SK-N-SH treated with all-trans-retinoic acid at 6 μM for 48 hours (cell line): ENCODE results near the gene GDF2.

Experiments
- ATAC-seq: fragments of 200-7000 bp; cut with Tn5 transposase; 3 replicates; pipeline ENCODE4 v1.9.1; 2020; ENCODE audit warnings: mild to moderate bottlenecking, moderate library complexity
- ARNTL ChIP-seq: fragments of 450-650 bp; formaldehyde crosslinking; IDR thresholded peaks from 2 replicates; pipeline ENCODE4 v1.5.0; 2020; ENCODE audit warnings: low read depth, mild to moderate bottlenecking, moderate library complexity, borderline replicate concordance
- BACH2 ChIP-seq: fragments of 250-450 bp; sonication (Bioruptor Pico); IDR thresholded peaks from 2 replicates; pipeline ENCODE4 v1.9.0; 2021; ENCODE audit warnings: mild to moderate bottlenecking, borderline replicate concordance
- CREB5 ChIP-seq: fragments of 250-450 bp; sonication (Bioruptor Pico); IDR thresholded peaks from 2 replicates; pipeline ENCODE4 v1.5.1; 2020; ENCODE audit warnings: low read depth, mild to moderate bottlenecking, moderate library complexity
- ESRRG ChIP-seq: fragments of 250-450 bp; sonication (Bioruptor Pico); IDR thresholded peaks from 2 replicates; pipeline ENCODE4 v1.6.1; 2021; ENCODE audit warnings: mild to moderate bottlenecking
- ISL1 ChIP-seq: fragments of 250-450 bp; sonication (Bioruptor Pico); IDR thresholded peaks from 2 replicates; pipeline ENCODE4 v2.1.2; 2022; ENCODE audit warnings: mild to moderate bottlenecking, moderate library complexity
- OSR1 ChIP-seq: fragments of 250-450 bp; sonication (Bioruptor Pico); IDR thresholded peaks from 2 replicates; pipeline ENCODE4 v1.8.0; 2022; ENCODE audit warnings: moderate library complexity, mild to moderate bottlenecking, inconsistent platforms
- POU6F1 ChIP-seq: fragments of 250-450 bp; sonication (Bioruptor Pico); IDR thresholded peaks from 2 replicates; pipeline ENCODE4 v1.8.0; 2021; ENCODE audit warnings: low read depth, mild to moderate bottlenecking, moderate library complexity, borderline replicate concordance
- PPARA ChIP-seq: fragments of 250-450 bp; sonication (Bioruptor Pico); IDR thresholded peaks from 2 replicates; pipeline ENCODE4 v1.5.0; 2020; ENCODE audit warnings: mild to moderate bottlenecking, borderline replicate concordance
- RARB ChIP-seq: fragments of 250-450 bp; sonication (Bioruptor Pico); IDR thresholded peaks from 2 replicates; pipeline ENCODE4 v1.8.0; 2021; ENCODE audit warnings: mild to moderate bottlenecking, moderate library complexity
- SNAI2 ChIP-seq: fragments of 250-450 bp; sonication (Bioruptor Pico); IDR thresholded peaks from 2 replicates; pipeline ENCODE4 v1.5.0; 2020; ENCODE audit warnings: mild to moderate bottlenecking, moderate library complexity
- TCF4 ChIP-seq: fragments of 250-450 bp; sonication (Bioruptor Pico); IDR thresholded peaks from 2 replicates; pipeline ENCODE4 v1.8.0; 2021; ENCODE audit warnings: mild to moderate bottlenecking, moderate library complexity, borderline replicate concordance
- TOX ChIP-seq: fragments of 250-450 bp; sonication (Bioruptor Pico); IDR thresholded peaks from 2 replicates; pipeline ENCODE4 v1.8.0; 2021; ENCODE audit warnings: mild to moderate bottlenecking, moderate library complexity, borderline replicate concordance
- TSHZ2 ChIP-seq: fragments of 250-450 bp; sonication (Bioruptor Pico); IDR thresholded peaks from 2 replicates; pipeline ENCODE4 v1.5.0; 2020; ENCODE audit warnings: mild to moderate bottlenecking, moderate library complexity
- ZC3H10 ChIP-seq: fragments of 250-450 bp; sonication (Bioruptor Pico); IDR thresholded peaks from 2 replicates; pipeline ENCODE4 v1.5.1; 2021; ENCODE audit warnings: mild to moderate bottlenecking, moderate library complexity
- ZFP3 ChIP-seq: fragments of 250-450 bp; sonication (Bioruptor Pico); IDR thresholded peaks from 2 replicates; pipeline ENCODE4 v1.5.0; 2020; ENCODE audit warnings: mild to moderate bottlenecking, moderate library complexity
- ZFP30 ChIP-seq: fragments of 450-650 bp; formaldehyde crosslinking; IDR thresholded peaks from 2 replicates; pipeline ENCODE4 v1.5.0; 2022; ENCODE audit warnings: mild to moderate bottlenecking, moderate library complexity
- ZNF8 ChIP-seq: fragments of 450-650 bp; formaldehyde crosslinking; IDR thresholded peaks from 2 replicates; pipeline ENCODE4 v1.5.0; 2020; ENCODE audit warnings: mild to moderate bottlenecking, moderate library complexity

The GDF2 gene

GRCh38 chr10:47311193-47311931 lies 10.9 kb upstream of the GDF2 start:
- ATAC-seq = no peak

GRCh38 chr10:47311932-47312662 lies 10.2 kb upstream of the GDF2 start:
- no peak for TF ChIP-seq OSR1 (CRISPR knock-in tag)
- no peak for TF ChIP-seq ZC3H10 (CRISPR knock-in tag)
- TF ChIP-seq ZFP30 = no peak
- TF ChIP-seq POU6F1 (CRISPR knock-in tag) = no peak
- no peak for TF ChIP-seq ARNTL (CRISPR knock-in tag)
- ATAC-seq = peak; percentile 97

More at GRCh38 chr10:47311193-47311931, 10.9 kb upstream of the GDF2 start:
- TF ChIP-seq ISL1 = no peak
- no peak for TF ChIP-seq SNAI2 (CRISPR knock-in tag)
- TF ChIP-seq PPARA (CRISPR knock-in tag) = no peak
- TF ChIP-seq RARB = no peak
- no peak for TF ChIP-seq BACH2 (CRISPR knock-in tag)
- no peak for TF ChIP-seq ZC3H10 (CRISPR knock-in tag)
- TF ChIP-seq TOX (CRISPR knock-in tag) = no peak
- TF ChIP-seq ARNTL (CRISPR knock-in tag) = no peak

GRCh38 chr10:47312663-47312995 lies 9.6 kb upstream of the GDF2 start:
- no peak for ATAC-seq
- TF ChIP-seq TSHZ2 (CRISPR knock-in tag) (no peak), ZFP30 (no peak), TCF4 (CRISPR knock-in tag) (no peak), ZNF8 (CRISPR knock-in tag) (no peak), TOX (CRISPR knock-in tag) (no peak), CREB5 (CRISPR knock-in tag) (no peak), ARNTL (CRISPR knock-in tag) (no peak), POU6F1 (CRISPR knock-in tag) (no peak), OSR1 (CRISPR knock-in tag) (no peak)

GRCh38 chr10:47314416-47314970 lies 7.8 kb upstream of the GDF2 start:
- no peak for ATAC-seq
- TF ChIP-seq ARNTL (CRISPR knock-in tag) (no peak), RARB (no peak), TSHZ2 (CRISPR knock-in tag) (no peak), ZFP3 (CRISPR knock-in tag) (no peak), ZFP30 (no peak), TCF4 (CRISPR knock-in tag) (no peak), ZC3H10 (CRISPR knock-in tag) (no peak), ESRRG (CRISPR knock-in tag) (no peak), POU6F1 (CRISPR knock-in tag) (no peak), OSR1 (CRISPR knock-in tag) (no peak), BACH2 (CRISPR knock-in tag) (no peak)
